PC-3 (cell line): ENCODE measurements around the gene IQCF6. TPM values are rescaled to one million over a fixed set of nuclear protein-coding genes. Genes with fewer than 3 reads are reported as not detected.
"Not testable (repeated sequence)": the region's sequence is repeated elsewhere in the genome, so short reads cannot be mapped to it uniquely, and the experiment has no call there.

Experiments used
- ATAC-seq: fragments of 200-7000 bp; cut with Tn5 transposase; 2 replicates; pipeline ENCODE4 v1.9.1; 2020; ENCODE audit warnings: mild to moderate bottlenecking, moderate library complexity
- BruUV-seq: library from RNA; stranded (reverse); fragments of 400-500 nt; replicated peaks from 2 replicates; lab custom pipeline; 2021; lab: Mats Ljungman, UMichigan
- CTCF ChIA-PET: fragments of 300-600 bp; sonication (Branson Sonifier 250); formaldehyde crosslinking; loops from one replicate; lab custom pipeline; 2022; ENCODE audit warnings: antibody characterized with exemption; lab: Charles Lee
- POLR2A ChIA-PET: fragments of 300-600 bp; sonication (Branson Sonifier 250); formaldehyde crosslinking; loops from one replicate; lab custom pipeline; 2022; ENCODE audit warnings: antibody characterized with exemption; ENCODE audit not compliant: unreplicated experiment; lab: Charles Lee
- DNase-seq: peaks from one replicate; pipeline ENCODE4 v3.0.0-alpha.2; 2015
- H2AFZ ChIP-seq: fragments of 300-600 bp; sonication (generic); 2 replicates; pipeline ENCODE4 v1.6.0; 2016; ENCODE audit warnings: antibody characterized with exemption, low read length
- H3F3A ChIP-seq: fragments of 300-600 bp; sonication (generic); one replicate; pipeline ENCODE4 v1.6.0; 2017; ENCODE audit warnings: antibody characterized with exemption, low read length, control low read depth, mild to moderate bottlenecking; ENCODE audit not compliant: unreplicated experiment
- H3K27ac ChIP-seq: fragments of 300-600 bp; sonication (generic); 2 replicates; pipeline ENCODE4 v1.5.1; 2016; ENCODE audit warnings: mild to moderate bottlenecking, low read length
- H3K27me3 ChIP-seq: fragments of 300-600 bp; sonication (generic); 2 replicates; pipeline ENCODE4 v1.6.1; 2016; ENCODE audit warnings: low read length, mixed read lengths
- H3K36me3 ChIP-seq: fragments of 300-600 bp; sonication (generic); 2 replicates; pipeline ENCODE4 v1.6.1; 2016; ENCODE audit warnings: low read depth, mixed run types, low read length, mixed read lengths
- H3K4me1 ChIP-seq: fragments of 300-600 bp; sonication (generic); 2 replicates; pipeline ENCODE4 v1.5.1; 2016; ENCODE audit warnings: low read length; ENCODE audit not compliant: insufficient read depth
- H3K4me2 ChIP-seq: fragments of 300-600 bp; sonication (generic); 2 replicates; pipeline ENCODE4 v1.6.0; 2016; ENCODE audit warnings: low read length
- H3K4me3 ChIP-seq: fragments of 300-600 bp; sonication (generic); 2 replicates; pipeline ENCODE4 v1.5.1; 2016; ENCODE audit warnings: mild to moderate bottlenecking, low read length, mixed read lengths
- H3K79me2 ChIP-seq: fragments of 300-600 bp; sonication (generic); 2 replicates; pipeline ENCODE4 v1.6.1; 2017; ENCODE audit warnings: low read length, mixed read lengths
- H3K9ac ChIP-seq: fragments of 300-600 bp; sonication (generic); 2 replicates; pipeline ENCODE4 v1.6.0; 2016; ENCODE audit warnings: mild to moderate bottlenecking, low read length
- H3K9me2 ChIP-seq: fragments of 300-600 bp; sonication (generic); replicated peaks from 2 replicates; pipeline ENCODE4 v1.6.1; 2016; ENCODE audit warnings: mixed run types, low read length, mixed read lengths
- H3K9me3 ChIP-seq: fragments of 300-600 bp; sonication (generic); 2 replicates; pipeline ENCODE4 v1.6.1; 2016; ENCODE audit warnings: low read length, mixed read lengths
- H4K20me1 ChIP-seq: fragments of 300-600 bp; sonication (generic); 2 replicates; pipeline ENCODE4 v1.6.1; 2016; ENCODE audit warnings: low read length, mixed read lengths
- CTCF ChIP-seq: fragments of 300-600 bp; sonication (generic); conservative IDR thresholded peaks from 2 replicates; pipeline ENCODE4 v1.5.1; 2017; ENCODE audit warnings: antibody characterized with exemption, low read depth, mild to moderate bottlenecking, low read length
- EZH2 ChIP-seq: fragments of 300-600 bp; sonication (generic); IDR thresholded peaks from one replicate; pipeline ENCODE4 v1.6.1; 2017; ENCODE audit warnings: antibody characterized with exemption, mild to moderate bottlenecking, low read length; ENCODE audit not compliant: unreplicated experiment
- EZH2phosphoT487 ChIP-seq: fragments of 300-600 bp; sonication (generic); IDR thresholded peaks from 2 replicates; pipeline ENCODE4 v1.6.1; 2018; ENCODE audit warnings: mild to moderate bottlenecking, antibody characterized with exemption, low read length, borderline replicate concordance
- intact Hi-C: fragments of 100-400 bp; cut with micrococcal nuclease; formaldehyde crosslinking; loops from 2 replicates; pipeline ENCODE4 v1.9.0; 2023
- total RNA-seq: library from RNA; depleted of rRNA; stranded (reverse); fragments of >200 nt; gene quantifications from 2 replicates; pipeline ENCODE4 v1.2.3, GENCODE V29; 2014

The IQCF6 gene
- total RNA-seq, 1 experiment from 2014 or later: not detected

GRCh38 chr3:51747840-51748239 lies 31.2 kb downstream of the IQCF6 start:
- ATAC-seq: no peak
- Histone ChIP-seq H3K4me1 (no peaks in the 10 kb centered on the region), H3K79me2 (no peaks in the 10 kb centered on the region), H3K36me3 (no peaks in the 10 kb centered on the region), H3K27ac (no peak overlapping the region), H3K9me3 (peaks cover 7% of the 10 kb centered on the region; the same call in 1 of the 2 replicates), H3K4me3 (no peak overlapping the region), H3K9me2 (no peaks in the 10 kb centered on the region), H2AFZ (no peak overlapping the region), H4K20me1 (no peaks in the 10 kb centered on the region), H3K9ac (no peak overlapping the region), H3F3A (no peaks in the 10 kb centered on the region), H3K27me3 (no peaks in the 10 kb centered on the region; the same call in 1 of the 2 replicates), H3K4me2 (no peak overlapping the region)
- ChIA-PET CTCF (no interaction called here), POLR2A (no interaction called here)
- TF ChIP-seq EZH2 (no peak), EZH2phosphoT487 (no peak), CTCF (no peak)
- no peak for DNase-seq
- BruUV-seq: no TSS peak
- intact Hi-C loops: no loop called here

GRCh38 chr3:51742978-51743377 lies 36.1 kb downstream of the IQCF6 start:
- H3K4me3 ChIP-seq, H2AFZ ChIP-seq, POLR2A ChIA-PET, H4K20me1 ChIP-seq, H3K27ac ChIP-seq, H3K9me2 ChIP-seq, H3K9me3 ChIP-seq, intact Hi-C loops, H3K9ac ChIP-seq, H3K36me3 ChIP-seq, CTCF ChIA-PET, H3K79me2 ChIP-seq, DNase-seq, H3K4me1 ChIP-seq, ATAC-seq, BruUV-seq, H3K4me2 ChIP-seq, H3F3A ChIP-seq: not testable (repeated sequence)
- H3K27me3 ChIP-seq: peaks cover 28% of the 10 kb centered on the region

- H3K4me2 ChIP-seq, BruUV-seq, H3K79me2 ChIP-seq, H3K9me3 ChIP-seq, H3K4me1 ChIP-seq, DNase-seq, ATAC-seq, H3K4me3 ChIP-seq, POLR2A ChIA-PET, H3K27ac ChIP-seq, intact Hi-C loops, CTCF ChIA-PET, H3K9me2 ChIP-seq, H2AFZ ChIP-seq, H3K36me3 ChIP-seq, H3K9ac ChIP-seq, H3F3A ChIP-seq, H4K20me1 ChIP-seq: not testable (repeated sequence)
- peaks cover 31% of the 10 kb centered on the region for H3K27me3 ChIP-seq
Observed at GRCh38 chr3:51742320-51742719, 36.7 kb downstream of the IQCF6 start.

GRCh38 chr3:51739110-51739509 lies 39.9 kb downstream of the IQCF6 start:
- POLR2A ChIA-PET: no interaction called here

More at GRCh38 chr3:51739110-51739509, 39.9 kb downstream of the IQCF6 start:
- Histone ChIP-seq H3K4me1 (no peaks in the 10 kb centered on the region), H3K4me3 (no peak overlapping the region), H3K9me3 (no peaks in the 10 kb centered on the region), H3K9ac (no peak overlapping the region), H3K36me3 (no peaks in the 10 kb centered on the region), H3K27ac (no peak overlapping the region), H2AFZ (no peak overlapping the region), H3K27me3 (peaks cover 55% of the 10 kb centered on the region), H3K79me2 (no peaks in the 10 kb centered on the region), H4K20me1 (no peaks in the 10 kb centered on the region), H3F3A (no peaks in the 10 kb centered on the region), H3K9me2 (no peaks in the 10 kb centered on the region), H3K4me2 (no peak overlapping the region)
- CTCF ChIA-PET: no interaction called here
- ATAC-seq (no peak), DNase-seq (no peak)
- TF ChIP-seq EZH2phosphoT487: no peak
- TF ChIP-seq CTCF: no peak
- TF ChIP-seq EZH2: no peak
- intact Hi-C loops: no loop called here
- BruUV-seq: no TSS peak
